ENCODE data around the gene NPLOC4. TPM values are rescaled to one million over a fixed set of nuclear protein-coding genes. Genes with fewer than 3 reads are reported as not detected.

Gene NPLOC4
- total RNA-seq, 1 donor from 2014 or later = 137 TPM

DNA sequence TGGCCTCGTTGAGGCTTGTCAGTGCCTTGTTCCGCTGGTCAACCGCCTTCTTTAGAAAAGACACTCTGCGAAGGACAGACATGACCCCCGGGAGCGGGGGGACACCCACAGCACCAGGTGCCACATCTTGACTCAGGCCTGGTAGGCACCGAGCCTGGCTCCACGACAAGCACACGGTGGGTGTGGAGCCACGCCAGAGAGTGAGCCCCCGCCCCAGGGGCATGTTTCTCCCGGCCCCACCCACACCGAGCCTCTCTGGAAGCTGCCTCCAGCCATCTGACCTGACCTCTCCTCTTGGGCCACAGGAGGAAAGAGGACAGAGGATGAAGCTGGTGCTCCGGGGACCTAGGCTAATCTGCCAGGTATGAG is 89.3 kb downstream of the NPLOC4 start:
- TF ChIP-seq CTCF (IDR thresholded peaks at IDR 0.05; ENCODE audit: partially characterized antibody, unreplicated experiment) = no peak
- Mint-ChIP-seq H3K4me3 (ENCODE audit: unreplicated experiment) (no peak overlapping the region), H3K27me3 (ENCODE audit: unreplicated experiment) (peaks cover 7% of the 10 kb centered on the region), H3K9me3 (ENCODE audit: unreplicated experiment) (peaks cover 7% of the 10 kb centered on the region), H3K4me1 (ENCODE audit: low read depth, unreplicated experiment) (peaks cover 2% of the 10 kb centered on the region), H3K36me3 (ENCODE audit: unreplicated experiment) (no peaks in the 10 kb centered on the region), H3K27ac (ENCODE audit: unreplicated experiment) (no peak overlapping the region)
- DNase-seq = no peak

- DNase-seq = no peak
- Mint-ChIP-seq H3K9me3 (ENCODE audit: unreplicated experiment) (peaks cover 9% of the 10 kb centered on the region), H3K27ac (ENCODE audit: unreplicated experiment) (no peak overlapping the region), H3K27me3 (ENCODE audit: unreplicated experiment) (peaks cover 7% of the 10 kb centered on the region), H3K36me3 (ENCODE audit: unreplicated experiment) (no peaks in the 10 kb centered on the region), H3K4me1 (ENCODE audit: low read depth, unreplicated experiment) (peaks cover 2% of the 10 kb centered on the region), H3K4me3 (ENCODE audit: unreplicated experiment) (no peak overlapping the region)
- no peak for TF ChIP-seq CTCF (IDR thresholded peaks at IDR 0.05; ENCODE audit: partially characterized antibody, unreplicated experiment)
Observed at GRCh38 chr17:81546906-81547613, 89.9 kb downstream of the NPLOC4 start.

DNA sequence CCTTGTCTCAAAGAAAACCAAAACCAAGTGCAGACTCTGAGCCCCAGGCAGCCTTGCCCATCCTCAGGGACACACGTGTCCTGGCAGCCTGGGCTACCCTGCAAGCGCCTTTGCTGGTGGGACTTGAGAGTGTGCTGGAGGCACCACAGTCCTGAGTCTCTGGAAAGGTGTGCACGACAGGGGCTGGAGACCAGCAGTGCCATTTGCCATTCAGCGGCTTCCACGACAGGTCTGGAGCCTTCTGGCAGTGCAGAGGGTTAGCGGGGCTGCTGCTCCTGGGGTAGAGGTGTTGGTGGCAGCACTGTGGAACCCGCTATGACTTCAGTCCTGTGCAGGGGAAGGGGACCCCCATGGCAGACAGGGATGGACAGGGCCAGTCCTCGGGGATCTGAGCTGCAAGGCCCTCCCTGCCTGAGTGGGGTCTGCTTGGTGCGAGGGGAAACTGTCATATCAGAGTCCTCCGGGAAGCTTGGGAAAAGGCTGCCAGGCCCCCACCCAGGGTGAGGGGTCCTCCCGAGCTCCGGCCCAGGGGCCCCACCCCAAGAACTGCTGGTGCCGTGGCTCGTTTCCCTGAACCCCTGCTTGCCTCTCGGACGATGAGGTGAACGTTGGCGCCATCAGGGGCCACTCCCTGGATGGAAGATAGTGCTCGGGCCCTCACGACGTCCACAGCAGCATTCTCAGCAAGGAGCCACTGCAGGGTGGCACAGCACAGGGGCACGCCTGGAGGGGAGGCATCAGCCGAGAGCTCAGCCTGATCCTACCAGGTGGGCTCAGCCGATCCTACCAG is 91.6 kb downstream of the NPLOC4 start:
- H3K36me3 Mint-ChIP-seq (ENCODE audit: unreplicated experiment) = no peaks in the 10 kb centered on the region
- no peak for TF ChIP-seq CTCF (IDR thresholded peaks at IDR 0.05; ENCODE audit: partially characterized antibody, unreplicated experiment)
- H3K9me3 Mint-ChIP-seq (ENCODE audit: unreplicated experiment) = peaks cover 5% of the 10 kb centered on the region
- H3K27me3 Mint-ChIP-seq (ENCODE audit: unreplicated experiment) = no peaks in the 10 kb centered on the region
- H3K4me1 Mint-ChIP-seq (ENCODE audit: low read depth, unreplicated experiment) = no peaks in the 10 kb centered on the region
- no peak overlapping the region for H3K4me3 Mint-ChIP-seq (ENCODE audit: unreplicated experiment)
- H3K27ac Mint-ChIP-seq (ENCODE audit: unreplicated experiment) = no peak overlapping the region
- DNase-seq = no peak

DNA sequence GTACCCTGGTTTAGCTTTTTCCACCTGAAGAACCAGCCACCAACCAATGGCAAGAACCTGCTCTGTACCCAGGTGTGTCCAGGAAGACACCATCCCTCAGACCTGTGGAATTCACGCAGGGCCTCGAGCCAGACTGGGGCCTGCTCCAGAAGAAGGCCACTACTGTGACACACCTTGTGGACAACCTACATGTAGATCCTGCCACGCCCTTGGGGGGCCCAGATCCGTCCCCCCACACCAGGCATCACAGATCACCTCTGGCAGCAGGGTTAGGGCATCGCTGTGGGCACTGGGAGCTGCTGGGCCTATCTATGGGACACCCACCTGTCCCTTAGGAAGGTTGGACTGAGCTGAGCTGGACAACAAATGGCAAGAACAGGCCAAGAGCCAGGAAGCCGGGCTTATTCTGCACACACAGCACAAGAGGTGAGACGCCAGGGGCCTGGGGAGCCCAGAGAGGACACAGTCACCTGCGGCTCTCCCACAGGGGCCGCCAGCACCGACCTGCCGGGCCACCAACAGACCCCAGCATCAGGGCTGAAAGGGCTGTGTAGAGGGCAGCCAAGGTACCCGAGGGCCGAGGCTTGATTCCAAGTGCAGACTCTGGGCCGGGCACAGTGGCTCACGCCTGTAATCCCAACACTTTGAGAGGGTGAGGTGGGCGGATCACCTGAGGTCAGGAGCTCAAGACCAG is 92.5 kb downstream of the NPLOC4 start:
- H3K27ac Mint-ChIP-seq (ENCODE audit: unreplicated experiment) = no peak overlapping the region
- no peaks in the 10 kb centered on the region for H3K27me3 Mint-ChIP-seq (ENCODE audit: unreplicated experiment)
- no peak for DNase-seq
- H3K9me3 Mint-ChIP-seq (ENCODE audit: unreplicated experiment) = peaks cover 3% of the 10 kb centered on the region
- H3K36me3 Mint-ChIP-seq (ENCODE audit: unreplicated experiment) = no peaks in the 10 kb centered on the region
- no peak for TF ChIP-seq CTCF (IDR thresholded peaks at IDR 0.05; ENCODE audit: partially characterized antibody, unreplicated experiment)
- no peaks in the 10 kb centered on the region for H3K4me1 Mint-ChIP-seq (ENCODE audit: low read depth, unreplicated experiment)
- H3K4me3 Mint-ChIP-seq (ENCODE audit: unreplicated experiment) = no peak overlapping the region
